GM18517 (cell line): ENCODE data around the gene PCDHGA6.
"Not testable (repeated sequence)": the region's sequence is repeated elsewhere in the genome, so short reads cannot be mapped to it uniquely, and the experiment has no call there.

Source experiments
- ATAC-seq: cut with Tn5 transposase; IDR thresholded peaks from one replicate; pipeline ENCODE4 v1.9.1; 2021; ENCODE audit warnings: mild to moderate bottlenecking, moderate library complexity; ENCODE audit not compliant: unreplicated experiment

The PCDHGA6 gene

GRCh38 chr5:141392429-141393198, 18.9 kb downstream of the PCDHGA6 start, which contains the start of gene PCDHGA8:
Gene PCDHGA8, plus strand, starts transcription at chr5:141392633. Its CDS starts 181 bp downstream, at chr5:141392814.
- no peak for ATAC-seq

- no peak for ATAC-seq
These were observed 19.6 kb downstream of the PCDHGA6 start for GRCh38 chr5:141393267-141393666.

- ATAC-seq = not testable (repeated sequence)
These were observed 20.9 kb downstream of the PCDHGA6 start for GRCh38 chr5:141394401-141395187.

GRCh38 chr5:141397756-141398551, 24.3 kb downstream of the PCDHGA6 start, which contains the start of gene PCDHGB5:
Gene PCDHGB5, plus strand, starts transcription at chr5:141397947. Its CDS starts 181 bp downstream, at chr5:141398128.
- ATAC-seq = peak; percentile 93

- no peak for ATAC-seq
These were observed 24.9 kb downstream of the PCDHGA6 start for GRCh38 chr5:141398608-141399007.

GRCh38 chr5:141399555-141400258, 26.0 kb downstream of the PCDHGA6 start:
- no peak for ATAC-seq

GRCh38 chr5:141402553-141403243, 29.0 kb downstream of the PCDHGA6 start, which contains the start of gene PCDHGA9:
Gene PCDHGA9, plus strand, starts transcription at chr5:141402778. Its CDS starts 175 bp downstream, at chr5:141402953.
- ATAC-seq = no peak

GRCh38 chr5:141403387-141403786, 29.7 kb downstream of the PCDHGA6 start:
- ATAC-seq = no peak

- ATAC-seq = not testable (repeated sequence)
These were observed 34.3 kb downstream of the PCDHGA6 start, which contains the start of gene PCDHGB6 for GRCh38 chr5:141407790-141408505. Gene PCDHGB6, plus strand, starts transcription at chr5:141408021. Its CDS starts 182 bp downstream, at chr5:141408203.

- no peak for ATAC-seq
These were observed 36.1 kb downstream of the PCDHGA6 start for GRCh38 chr5:141409598-141410306.

- no peak for ATAC-seq
These were observed 37.9 kb downstream of the PCDHGA6 start for GRCh38 chr5:141411575-141411974.

- ATAC-seq = peak; percentile 79
These were observed 39.3 kb downstream of the PCDHGA6 start, which contains the start of gene PCDHGA10 for GRCh38 chr5:141412854-141413539. Gene PCDHGA10, plus strand, starts transcription at chr5:141412987. Its CDS starts 189 bp downstream, at chr5:141413176.

- ATAC-seq = no peak
These were observed 39.9 kb downstream of the PCDHGA6 start for GRCh38 chr5:141413540-141414069.

- ATAC-seq = not testable (repeated sequence)
These were observed 41.0 kb downstream of the PCDHGA6 start for GRCh38 chr5:141414548-141415274.

- ATAC-seq = not testable (repeated sequence)
These were observed 41.6 kb downstream of the PCDHGA6 start for GRCh38 chr5:141415275-141415618.

GRCh38 chr5:141417494-141418172, 43.9 kb downstream of the PCDHGA6 start, which contains the start of gene PCDHGB7:
Gene PCDHGB7, plus strand, starts transcription at chr5:141417677. Its CDS starts 183 bp downstream, at chr5:141417860.
- peak; percentile 76 for ATAC-seq
